NB4 (cell line): ENCODE data around the gene ADAP2.

ENCODE experiments used
- DNase-seq: peaks from one replicate; pipeline ENCODE4 v3.0.0; 2010; ENCODE audit warnings: low read depth
- H3K4me3 ChIP-seq: one replicate; pipeline ENCODE4 v1.5.1; 2011; ENCODE audit warnings: mild to moderate bottlenecking, low read depth, low read length, moderate library complexity
- MYC ChIP-seq: IDR thresholded peaks from 2 replicates; pipeline ENCODE4 v1.6.1; 2011; ENCODE audit warnings: low read depth, low read length
- POLR2A ChIP-seq: IDR thresholded peaks from 2 replicates; pipeline ENCODE4 v1.6.1; 2011; ENCODE audit warnings: mild to moderate bottlenecking; ENCODE audit not compliant: insufficient read length; ENCODE audit errors: extremely low read depth
- TF ChIP-seq, protein P1 (sequence below): IDR thresholded peaks from one replicate; pipeline ENCODE4 v1.5.1; 2012; ENCODE audit warnings: low read depth, low read length
- TF ChIP-seq, protein P2 (sequence below): IDR thresholded peaks from 2 replicates; pipeline ENCODE4 v1.6.1; 2011; ENCODE audit warnings: low read depth, low read length

ADAP2 gene

DNA sequence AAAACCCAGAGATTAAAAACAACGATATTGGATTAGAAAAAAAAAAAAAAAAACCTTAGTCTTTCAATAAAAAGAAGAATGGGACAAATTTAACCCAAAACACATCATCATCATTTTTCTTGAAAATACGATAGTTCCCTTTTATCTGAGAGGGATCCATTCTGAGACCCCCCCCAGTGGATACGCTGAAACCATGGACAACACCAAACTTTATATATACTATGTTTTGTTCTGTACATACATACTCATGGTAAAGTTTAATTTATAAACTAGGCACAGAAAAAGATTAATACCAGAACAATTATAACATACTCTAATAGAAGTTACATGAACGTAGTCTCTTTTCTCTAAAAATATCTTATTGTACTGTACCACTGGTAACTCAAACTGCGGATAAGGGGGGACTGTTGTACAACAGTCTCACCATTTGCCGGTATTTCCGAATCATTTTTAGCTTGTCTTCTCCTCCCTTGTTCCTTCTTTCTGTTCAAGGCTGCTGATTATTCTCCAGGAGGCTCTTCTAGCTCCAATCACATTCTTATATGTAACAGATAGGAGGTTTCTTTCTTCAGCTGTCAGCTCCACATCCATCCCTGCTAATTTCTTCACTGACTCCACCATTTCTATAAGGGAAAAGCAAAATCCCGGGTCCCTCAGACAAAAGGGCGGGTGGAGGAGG is 86.1 kb downstream of the ADAP2 start:
- H3K4me3 ChIP-seq, result no peak overlapping the region
- no peak for TF ChIP-seq MYC
- no peak for DNase-seq

DNA sequence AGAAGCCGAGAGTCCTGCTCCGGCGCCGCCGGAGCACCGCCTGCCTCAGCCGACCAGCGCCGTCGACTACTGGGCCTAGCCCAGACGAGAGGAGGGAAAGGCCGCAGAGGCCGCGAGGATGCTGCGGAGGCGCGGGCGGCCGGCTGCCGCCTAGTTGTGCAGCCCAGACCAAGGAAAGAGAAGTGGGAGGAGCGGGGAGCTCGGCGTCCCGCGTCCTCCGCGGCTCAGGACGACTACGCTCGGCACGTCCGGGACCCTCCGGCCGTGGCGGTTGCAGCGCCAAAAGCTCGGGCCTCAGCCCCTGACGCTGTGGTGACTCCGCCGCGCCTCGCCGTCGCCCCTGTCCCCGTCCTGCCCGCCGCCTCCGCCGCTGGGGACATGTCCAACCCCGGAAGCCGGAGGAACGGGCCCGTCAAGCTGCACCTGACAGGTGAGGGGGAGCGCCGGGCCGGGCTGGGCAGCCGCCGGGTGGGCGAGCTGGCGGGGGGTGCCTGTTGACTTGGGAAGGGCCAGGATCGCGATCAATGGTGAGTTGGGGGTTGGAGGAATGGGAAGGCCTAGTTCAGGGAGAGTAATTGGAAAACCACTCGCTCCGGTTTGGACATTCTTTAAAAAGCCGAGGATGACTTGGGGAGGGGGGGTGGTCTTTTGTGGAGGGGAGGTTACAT is 86.8 kb downstream of the ADAP2 start:
- H3K4me3 ChIP-seq, result no peak overlapping the region
- peak; percentile 59 for DNase-seq

More for the DNA sequence above, 86.8 kb downstream of the ADAP2 start:
- TF ChIP-seq, protein P1, sequence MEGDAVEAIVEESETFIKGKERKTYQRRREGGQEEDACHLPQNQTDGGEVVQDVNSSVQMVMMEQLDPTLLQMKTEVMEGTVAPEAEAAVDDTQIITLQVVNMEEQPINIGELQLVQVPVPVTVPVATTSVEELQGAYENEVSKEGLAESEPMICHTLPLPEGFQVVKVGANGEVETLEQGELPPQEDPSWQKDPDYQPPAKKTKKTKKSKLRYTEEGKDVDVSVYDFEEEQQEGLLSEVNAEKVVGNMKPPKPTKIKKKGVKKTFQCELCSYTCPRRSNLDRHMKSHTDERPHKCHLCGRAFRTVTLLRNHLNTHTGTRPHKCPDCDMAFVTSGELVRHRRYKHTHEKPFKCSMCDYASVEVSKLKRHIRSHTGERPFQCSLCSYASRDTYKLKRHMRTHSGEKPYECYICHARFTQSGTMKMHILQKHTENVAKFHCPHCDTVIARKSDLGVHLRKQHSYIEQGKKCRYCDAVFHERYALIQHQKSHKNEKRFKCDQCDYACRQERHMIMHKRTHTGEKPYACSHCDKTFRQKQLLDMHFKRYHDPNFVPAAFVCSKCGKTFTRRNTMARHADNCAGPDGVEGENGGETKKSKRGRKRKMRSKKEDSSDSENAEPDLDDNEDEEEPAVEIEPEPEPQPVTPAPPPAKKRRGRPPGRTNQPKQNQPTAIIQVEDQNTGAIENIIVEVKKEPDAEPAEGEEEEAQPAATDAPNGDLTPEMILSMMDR, result no peak
- TF ChIP-seq, protein P2, sequence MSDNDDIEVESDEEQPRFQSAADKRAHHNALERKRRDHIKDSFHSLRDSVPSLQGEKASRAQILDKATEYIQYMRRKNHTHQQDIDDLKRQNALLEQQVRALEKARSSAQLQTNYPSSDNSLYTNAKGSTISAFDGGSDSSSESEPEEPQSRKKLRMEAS, result no peak
- TF ChIP-seq MYC (no peak), POLR2A (no peak)
